Upper lobe of left lung (tissue), 6 donors: Measurements from ENCODE around the gene SNCG. TPM values are rescaled to one million over a fixed set of nuclear protein-coding genes. Genes with fewer than 3 reads are reported as not detected.
A peak's percentile ranks its signal among the peaks of the same experiment; 100 is the strongest.

Experiments
- ATAC-seq, 2 donors: fragments of 200-7000 bp; cut with Tn5 transposase; one replicate each; pipeline ENCODE4 v1.9.1; 2022; ENCODE audit warnings: mild to moderate bottlenecking in 2 of 2, moderate library complexity in 2 of 2; ENCODE audit not compliant: low FRiP score in 2 of 2
- DNase-seq, 2 donors: peaks; one replicate each; pipeline ENCODE4 v3.0.0-alpha.2; 2019 to 2020
- H3K27ac ChIP-seq, 4 donors: fragments of 200-600 bp; sonication (generic); one replicate each; pipeline ENCODE4 v1.5.1; 2016 to 2019
- H3K27me3 ChIP-seq, 4 donors: fragments of 200-600 bp; sonication (generic); one replicate each; pipeline ENCODE4 v1.5.1; 2017 to 2019
- H3K36me3 ChIP-seq, 4 donors: fragments of 200-600 bp; sonication (generic); one replicate each; pipeline ENCODE4 v1.5.1; 2016 to 2019
- H3K4me1 ChIP-seq, 4 donors: fragments of 200-600 bp; sonication (generic); one replicate each; pipeline ENCODE4 v1.5.1; 2018 to 2019
- H3K4me3 ChIP-seq, 4 donors: fragments of 200-600 bp; sonication (generic); one replicate each; pipeline ENCODE4 v1.5.1; 2017 to 2019; ENCODE audit warnings: mild to moderate bottlenecking in 2 of 4, moderate library complexity in 1 of 4
- H3K9me3 ChIP-seq, 4 donors: fragments of 200-600 bp; sonication (generic); one replicate each; pipeline ENCODE4 v1.5.1; 2018 to 2019
- CTCF ChIP-seq, 6 experiments: fragments of 450-650 bp in 4 of 6; fragments of 200-600 bp in 2 of 6; sonication (generic) in 2 of 6; IDR thresholded peaks; one replicate each; pipeline ENCODE4 v1.5.1; 2016 to 2019; ENCODE audit warnings: antibody characterized with exemption in 6 of 6
- EP300 ChIP-seq, 4 donors: sonication (generic); formaldehyde crosslinking; IDR thresholded peaks; one replicate each; pipeline ENCODE4 v1.5.1; 2017; ENCODE audit warnings: antibody characterized with exemption in 4 of 4, control low read depth in 2 of 4
- POLR2A ChIP-seq, 4 donors: fragments of 450-650 bp; IDR thresholded peaks; one replicate each; pipeline ENCODE4 v1.5.1; 2016 to 2017; ENCODE audit warnings: antibody characterized with exemption in 4 of 4, mild to moderate bottlenecking in 2 of 4
- POLR2AphosphoS5 ChIP-seq, 2 donors: sonication (generic); formaldehyde crosslinking; IDR thresholded peaks; one replicate each; pipeline ENCODE4 v1.5.1; 2017; ENCODE audit warnings: antibody characterized with exemption in 2 of 2
- WGBS, 2 donors: methylation state at CpG; one replicate each; pipeline ENCODE4 v1.1.5; 2017 to 2018; 5-methylcytosine and 5-hydroxymethylcytosine counted together
- total RNA-seq, 6 donors: library from RNA; depleted of rRNA in 4 of 6; stranded (reverse); fragments of >200 nt in 4 of 6; gene quantifications; one replicate each; pipeline versions ENCODE4 v1.1.0 to v1.2.1, GENCODE V29; 2016 to 2021
- donor health status: DM: no; HTN: no; CAD: no; lungs with moderate emphysema.
- donor health status: DM: no; HTN: yes; CAD: no; lungs with severe emphysema.

Gene SNCG
- total RNA-seq, 6 donors from 2014 or later: 2.9 to 24.7 (median 6.4) TPM; not detected in 1

- H3K27me3 ChIP-seq: no peaks in the 10 kb centered on the region
- peak; percentile 12 to 71 for DNase-seq
Observed at GRCh38 chr10:86941991-86942421, 16.4 kb upstream of the SNCG start.

GRCh38 chr10:86942441-86943315 lies 15.7 kb upstream of the SNCG start:
- H3K9me3 ChIP-seq: no peaks in the 10 kb centered on the region
- peaks cover 0 to 29% (median 0%) of the 10 kb centered on the region in 4 donors for H3K36me3 ChIP-seq
- peaks cover 5 to 12% (median 11%) of the 10 kb centered on the region in 4 donors for H3K4me1 ChIP-seq
- WGBS, 2 donors: 87 to 90% methylated on average over 45 to 94 of the region's 94 CpGs
- no peak overlapping the region for H3K27ac ChIP-seq
- H3K4me3 ChIP-seq: peak overlapping the region in 1 of 4 donors; percentile 24
- ATAC-seq: peak in 1 of 2 donors; percentile 31
- DNase-seq: peak; percentile 16 to 86
- H3K27me3 ChIP-seq: no peaks in the 10 kb centered on the region
- no peak for TF ChIP-seq POLR2AphosphoS5 (IDR thresholded peaks at IDR 0.05)
- TF ChIP-seq POLR2A (IDR thresholded peaks at IDR 0.05): no peak
- no peak for TF ChIP-seq EP300 (IDR thresholded peaks at IDR 0.05)
- no peak for TF ChIP-seq CTCF (IDR thresholded peaks at IDR 0.05)

More at GRCh38 chr10:86941991-86942421, 16.4 kb upstream of the SNCG start:
- H3K4me1 ChIP-seq: peaks cover 5 to 12% (median 11%) of the 10 kb centered on the region in 4 donors
- H3K4me3 ChIP-seq: no peak overlapping the region
- TF ChIP-seq POLR2A (IDR thresholded peaks at IDR 0.05): no peak
- TF ChIP-seq CTCF (IDR thresholded peaks at IDR 0.05): no peak
- no peak for TF ChIP-seq EP300 (IDR thresholded peaks at IDR 0.05)
- no peak for TF ChIP-seq POLR2AphosphoS5 (IDR thresholded peaks at IDR 0.05)
- H3K9me3 ChIP-seq: no peaks in the 10 kb centered on the region
- no peak for ATAC-seq
- WGBS, 2 donors: 93 to 96% methylated on average over 14 of the region's 14 CpGs
- H3K27ac ChIP-seq: no peak overlapping the region
- H3K36me3 ChIP-seq: peaks cover 0 to 31% (median 0%) of the 10 kb centered on the region in 4 donors

- TF ChIP-seq EP300 (IDR thresholded peaks at IDR 0.05) (no peak), POLR2AphosphoS5 (IDR thresholded peaks at IDR 0.05) (no peak), CTCF (IDR thresholded peaks at IDR 0.05) (no peak), POLR2A (IDR thresholded peaks at IDR 0.05) (no peak)
- Histone ChIP-seq H3K27me3 (no peaks in the 10 kb centered on the region), H3K27ac (no peak overlapping the region), H3K4me3 (no peak overlapping the region), H3K9me3 (no peaks in the 10 kb centered on the region), H3K36me3 (peaks cover 0 to 29% (median 0%) of the 10 kb centered on the region in 4 donors), H3K4me1 (peaks cover 5 to 12% (median 11%) of the 10 kb centered on the region in 4 donors)
- WGBS, 2 donors: 94 to 96% methylated on average over 18 to 28 of the region's 30 CpGs
- DNase-seq: no peak
- no peak for ATAC-seq
Observed at GRCh38 chr10:86943316-86944030, 14.9 kb upstream of the SNCG start.

- no peak overlapping the region for H3K27ac ChIP-seq
- WGBS, 2 donors: 89 to 93% methylated on average over 3 to 4 of the region's 4 CpGs
- H3K27me3 ChIP-seq: no peaks in the 10 kb centered on the region
- TF ChIP-seq CTCF (IDR thresholded peaks at IDR 0.05) (no peak), EP300 (IDR thresholded peaks at IDR 0.05) (no peak), POLR2A (IDR thresholded peaks at IDR 0.05) (no peak), POLR2AphosphoS5 (IDR thresholded peaks at IDR 0.05) (no peak)
- ATAC-seq (no peak), DNase-seq (no peak)
- peaks cover 0 to 29% (median 0%) of the 10 kb centered on the region in 4 donors for H3K36me3 ChIP-seq
- peaks cover 5 to 12% (median 11%) of the 10 kb centered on the region in 4 donors for H3K4me1 ChIP-seq
- no peaks in the 10 kb centered on the region for H3K9me3 ChIP-seq
- no peak overlapping the region for H3K4me3 ChIP-seq
Observed at GRCh38 chr10:86944031-86944419, 14.4 kb upstream of the SNCG start.
